HG02642 (cell line): Measurements from ENCODE around the gene PRDX3.
"Not testable (repeated sequence)": the region's sequence is repeated elsewhere in the genome, so short reads cannot be mapped to it uniquely, and the experiment has no call there.

Source experiments
- ATAC-seq: cut with Tn5 transposase; IDR thresholded peaks from one replicate; pipeline ENCODE4 v1.9.1; 2021; ENCODE audit warnings: mild to moderate bottlenecking; ENCODE audit not compliant: unreplicated experiment, poor library complexity

The PRDX3 gene

DNA sequence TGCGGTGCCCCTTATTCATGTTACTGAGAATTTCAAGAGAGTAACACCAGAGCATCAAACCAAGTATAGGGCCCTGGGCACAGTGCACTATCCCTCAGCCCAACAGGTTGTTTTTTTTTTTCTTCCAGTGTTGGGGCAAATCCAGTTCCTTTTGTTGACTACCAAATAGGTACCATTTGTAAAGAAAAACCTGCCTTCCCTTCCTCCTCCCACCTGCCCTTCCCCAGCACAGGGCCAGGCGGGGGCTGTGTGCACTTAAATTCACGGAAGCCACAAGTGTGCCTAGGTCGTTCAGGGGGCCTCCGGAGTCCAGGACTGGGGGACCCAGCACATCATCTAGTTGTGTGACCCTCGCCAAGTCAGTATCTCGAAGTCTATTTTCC lies 12.5 kb downstream of the PRDX3 start:
- peak; percentile 2 for ATAC-seq

DNA sequence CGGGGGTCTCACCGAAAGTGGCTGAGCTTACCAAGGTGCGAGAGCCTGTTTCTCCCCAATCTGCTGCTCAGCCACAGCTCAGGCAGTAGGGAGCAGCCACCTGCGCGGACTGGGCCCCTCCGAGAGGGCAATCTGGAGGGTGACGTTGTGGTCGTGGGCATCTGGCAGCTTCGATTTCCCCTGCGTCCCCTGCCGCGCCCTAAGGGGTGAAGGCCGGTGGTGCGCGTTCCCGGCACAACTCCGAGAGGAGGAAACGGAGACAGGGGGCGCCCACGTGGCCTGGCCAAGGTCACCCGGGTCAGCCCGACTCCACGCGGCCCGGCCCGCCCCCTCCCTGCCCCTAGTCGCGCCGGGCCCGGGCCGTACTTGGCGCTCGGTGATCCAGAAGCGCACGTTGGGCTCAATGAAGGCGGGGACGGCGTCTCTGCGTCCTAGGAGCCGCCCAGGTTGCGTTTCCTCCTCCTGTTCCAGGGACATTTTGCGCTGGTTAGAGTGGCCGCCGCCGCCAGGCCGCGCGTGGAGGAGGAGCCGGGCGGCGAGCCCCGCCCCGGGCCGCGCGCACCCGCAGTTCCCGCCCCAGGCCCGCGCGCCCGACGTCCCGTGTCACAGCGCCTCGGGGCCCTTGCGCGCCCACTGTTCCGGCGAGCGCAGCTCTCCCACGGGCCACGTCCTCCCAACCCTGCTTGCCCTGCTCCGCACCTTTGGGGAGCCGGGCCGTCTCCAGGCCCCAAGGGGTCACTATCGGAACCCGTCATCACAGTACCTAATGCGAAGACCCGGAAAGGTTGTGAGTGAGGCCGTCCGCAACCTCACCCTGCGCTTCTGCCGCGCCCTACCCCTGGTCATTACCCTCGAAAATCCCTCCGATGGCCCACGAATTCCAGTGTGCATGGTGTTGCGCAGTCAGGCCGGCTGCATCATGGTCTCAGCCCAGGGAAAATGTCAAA lies 13.2 kb downstream of the PRDX3 start, which contains the start of gene SFXN4:
Gene SFXN4, minus strand, starts transcription at position 544 of the 947 bp plus-strand sequence. Its CDS starts 67 bp downstream, at position 477.
- peak; percentile 90 for ATAC-seq

DNA sequence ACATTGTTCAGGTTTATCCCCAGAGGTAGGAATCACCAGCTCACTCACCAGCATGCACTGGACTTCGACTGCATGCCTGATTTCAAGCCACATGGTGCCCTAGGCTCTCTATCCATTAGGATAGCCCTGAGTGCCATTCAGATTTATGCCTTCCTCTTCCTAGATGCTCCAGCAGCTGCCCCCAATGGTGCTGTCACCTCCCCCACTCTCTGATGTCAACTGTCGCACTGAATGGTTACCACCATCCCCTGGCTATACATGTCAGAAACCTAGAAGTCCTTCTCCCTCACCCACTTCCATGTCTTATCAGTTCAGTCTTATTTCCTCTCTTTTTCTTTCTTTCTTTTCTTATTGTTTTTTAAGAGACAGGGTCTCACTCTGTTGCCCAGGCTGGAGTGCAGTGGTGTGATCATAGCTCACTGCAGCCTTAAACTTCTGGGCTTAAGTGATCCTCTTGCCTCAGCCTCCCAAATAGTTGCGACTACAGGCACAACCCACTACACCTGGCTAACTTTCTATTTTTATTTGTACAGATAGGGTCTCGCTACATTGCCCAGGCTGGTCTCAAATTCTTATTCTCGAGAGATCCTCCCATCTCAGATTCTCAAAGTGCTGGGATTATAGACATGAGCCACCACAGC lies 16.0 kb downstream of the PRDX3 start:
- ATAC-seq: no peak

DNA sequence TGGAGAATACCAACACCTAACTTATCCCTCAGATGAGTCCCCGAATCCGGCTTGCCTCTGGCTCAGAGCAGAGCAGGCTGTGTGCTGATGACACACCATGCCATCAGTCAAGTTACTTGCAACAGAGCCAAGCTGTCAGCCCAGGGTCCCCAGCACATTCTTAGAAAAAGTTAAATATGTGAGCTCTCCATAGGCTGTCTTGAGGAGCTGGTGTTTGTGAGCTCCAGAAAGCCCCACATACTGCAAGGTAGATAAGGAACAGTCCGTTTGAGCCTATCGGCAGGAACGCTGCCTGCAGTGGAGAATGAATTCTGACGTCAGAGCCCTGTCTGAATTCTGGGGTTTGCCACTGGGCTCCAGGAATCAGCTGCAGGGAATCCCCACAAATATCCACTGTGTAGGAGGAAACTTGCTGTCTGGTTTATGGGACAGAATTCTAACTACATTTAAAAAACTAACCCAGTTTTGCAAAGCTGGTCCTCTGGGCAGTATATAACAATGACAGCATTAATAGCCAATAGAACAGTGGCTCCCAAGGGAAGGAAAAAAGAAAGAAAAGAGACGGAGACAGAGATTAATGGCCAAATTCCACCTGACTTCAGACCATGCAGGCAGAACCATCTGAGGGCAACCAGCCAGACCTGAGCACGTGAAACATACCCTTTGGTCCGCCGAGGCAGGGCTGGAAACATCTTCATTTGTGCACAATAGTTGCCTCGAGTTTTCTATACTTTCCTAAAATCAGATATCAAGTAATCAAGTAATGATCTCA lies 16.7 kb downstream of the PRDX3 start:
- ATAC-seq: no peak

DNA sequence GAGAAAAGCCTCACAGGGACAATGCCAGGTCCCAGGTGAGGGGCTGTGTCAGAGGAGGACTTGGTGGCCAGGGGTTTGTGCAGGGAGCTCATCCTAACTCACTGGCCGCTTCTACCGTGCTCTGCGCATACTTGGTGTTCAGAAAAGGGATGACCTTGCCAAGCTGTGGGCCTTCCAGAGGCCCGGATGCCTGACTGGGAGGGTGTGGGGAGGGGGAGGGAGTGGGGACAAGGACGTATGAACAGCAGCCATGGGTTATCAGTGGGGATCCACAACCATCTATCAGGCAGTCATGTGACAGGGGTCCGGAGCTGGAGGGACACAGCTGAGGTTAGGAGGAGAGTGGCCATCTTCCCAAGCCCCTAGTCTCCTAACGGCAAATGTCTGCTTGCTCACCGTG lies 19.3 kb downstream of the PRDX3 start:
- ATAC-seq: no peak

DNA sequence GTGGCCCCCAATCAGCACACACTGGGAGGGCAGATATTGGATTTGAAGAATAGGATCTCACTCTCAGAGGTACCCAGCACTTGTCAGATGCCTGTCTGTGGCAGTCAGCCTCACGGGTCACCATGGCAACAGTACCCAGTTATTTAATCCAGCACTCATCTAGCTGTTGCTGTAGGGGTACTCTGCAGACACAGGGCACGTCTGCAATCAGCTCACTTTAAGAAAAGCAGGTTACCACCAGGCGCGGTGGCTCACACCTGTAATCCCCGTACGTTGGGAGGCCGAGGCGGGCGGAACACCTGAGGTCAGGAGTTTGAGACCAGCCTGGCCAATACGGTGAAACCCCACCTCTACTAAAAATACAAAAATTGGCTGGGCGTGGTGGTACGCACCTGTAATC lies 25.0 kb downstream of the PRDX3 start:
- ATAC-seq: no peak

DNA sequence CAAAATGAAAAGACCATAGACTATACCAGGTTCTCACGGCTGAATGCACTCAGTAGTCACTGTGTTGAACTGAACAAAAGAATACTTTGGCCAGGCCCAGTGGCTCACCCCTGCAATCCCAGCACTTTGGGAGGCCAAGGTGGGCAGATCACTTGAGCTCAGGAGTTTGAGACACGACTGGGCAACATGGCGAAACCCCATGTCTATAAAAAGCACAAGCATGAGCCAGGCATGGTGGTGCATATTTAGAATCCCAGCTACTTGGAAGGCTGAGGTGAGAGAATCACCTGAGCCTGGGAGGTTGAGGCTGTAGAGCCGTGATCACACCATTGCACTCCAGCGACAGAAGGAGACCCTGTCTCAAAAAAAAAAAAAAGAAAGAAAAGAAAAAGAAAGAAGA lies 25.6 kb downstream of the PRDX3 start:
- no peak for ATAC-seq

DNA sequence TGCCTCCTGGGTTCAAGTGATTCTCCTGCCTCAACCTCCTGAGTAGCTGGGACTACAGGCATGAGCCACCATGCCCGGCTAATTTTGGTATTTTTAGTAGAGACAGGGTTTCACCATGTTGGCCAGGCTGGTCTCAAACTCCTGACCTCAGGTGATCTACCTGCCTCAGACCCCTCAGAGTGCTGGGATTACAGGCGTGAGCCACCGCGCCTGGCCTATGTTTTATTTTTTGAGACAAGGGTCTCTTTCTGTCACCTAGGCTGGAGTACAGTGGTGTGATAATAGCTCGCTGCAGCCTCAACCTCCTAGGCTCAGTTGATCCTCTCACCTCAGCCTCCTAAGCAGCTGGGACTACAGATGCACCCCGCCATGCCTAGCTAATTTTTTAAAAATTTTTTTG lies 27.0 kb downstream of the PRDX3 start:
- not testable (repeated sequence) for ATAC-seq

DNA sequence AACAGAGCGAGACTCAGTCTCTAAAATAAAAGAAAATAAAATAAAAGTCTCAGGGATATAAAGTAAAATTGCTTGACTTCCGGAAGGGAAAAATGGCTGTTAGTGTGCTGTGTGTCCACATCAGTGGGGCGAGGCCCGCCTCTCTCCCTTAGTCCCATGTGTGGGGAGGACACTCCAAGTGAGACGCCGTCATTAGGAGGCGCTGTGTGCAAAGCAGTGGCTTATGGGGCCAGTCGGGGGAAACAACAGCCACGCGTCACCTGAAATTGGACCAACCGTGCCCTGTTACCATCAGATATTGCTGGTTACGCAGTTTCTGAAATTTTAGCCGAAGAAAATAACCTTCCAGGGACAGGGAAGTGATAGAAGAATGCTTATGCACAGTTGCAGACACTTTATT lies 28.9 kb downstream of the PRDX3 start:
- ATAC-seq: no peak

DNA sequence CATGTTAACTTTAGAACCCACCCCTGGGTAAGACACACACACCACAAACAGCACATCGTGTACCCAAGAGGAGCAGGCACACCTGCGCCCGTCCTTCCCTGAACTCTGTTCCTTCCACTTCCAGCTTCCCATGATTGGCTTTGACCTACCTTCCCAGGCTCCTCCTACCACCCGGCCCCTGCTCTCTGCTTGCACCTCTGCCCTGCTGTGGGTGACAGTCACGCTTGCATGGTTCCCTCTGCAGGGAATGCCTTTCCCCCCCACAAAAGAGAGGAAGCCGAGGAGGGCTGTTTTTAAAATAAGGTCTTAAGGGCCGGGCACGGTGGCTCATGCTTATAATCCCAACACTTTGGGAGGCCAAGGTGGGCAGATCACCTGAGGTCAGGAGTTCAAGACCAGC lies 29.5 kb downstream of the PRDX3 start:
- no peak for ATAC-seq

DNA sequence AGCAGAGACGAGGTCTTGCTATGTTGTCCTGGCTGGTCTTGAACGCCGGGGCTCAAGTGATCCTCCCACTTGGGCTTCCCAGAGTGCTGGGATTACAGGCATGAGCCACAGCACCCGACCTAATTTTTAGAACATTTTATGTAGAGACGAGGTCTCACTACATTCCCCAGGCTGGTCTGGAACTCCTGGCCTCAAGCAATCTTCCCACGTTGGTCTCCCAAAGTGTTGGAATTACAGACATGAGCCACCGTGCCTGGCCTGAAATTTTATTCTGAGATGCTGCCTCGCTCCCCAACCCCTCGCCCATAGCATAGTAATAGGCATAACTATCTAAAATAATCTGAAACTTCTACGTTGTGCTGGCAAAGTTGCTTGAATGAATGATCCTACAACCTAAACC lies 35.0 kb downstream of the PRDX3 start:
- no peak for ATAC-seq

DNA sequence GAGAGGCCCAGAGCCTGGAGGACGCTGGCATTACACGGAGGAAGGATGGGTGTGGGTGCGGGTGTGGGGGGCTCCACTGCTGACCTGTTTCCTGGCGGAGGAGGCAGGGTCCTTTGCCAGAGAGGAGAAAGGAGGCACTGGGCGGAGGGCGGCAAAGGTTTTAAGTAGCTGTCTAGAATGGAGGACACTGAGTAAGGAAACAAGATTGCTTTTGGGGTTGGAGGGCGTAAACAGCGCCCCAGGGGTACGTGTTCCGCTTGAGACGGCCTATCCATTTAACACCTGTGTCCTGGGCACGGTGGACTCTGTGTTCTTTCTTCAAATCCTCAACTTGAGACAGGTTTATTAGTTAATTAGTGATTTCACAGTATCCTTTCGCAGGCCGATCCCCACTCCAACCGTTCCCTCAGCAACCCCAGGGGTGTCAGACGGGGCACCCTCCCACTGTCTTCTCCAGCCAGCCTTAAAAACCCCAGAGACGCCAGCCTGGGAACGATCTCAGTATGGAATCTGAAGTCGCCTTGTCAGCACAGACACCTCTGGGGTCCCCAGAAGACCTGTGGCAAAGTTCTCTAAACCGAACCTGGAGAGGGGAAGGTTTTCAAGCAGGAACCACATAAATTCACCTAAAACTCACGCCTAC lies 37.9 kb downstream of the PRDX3 start:
- no peak for ATAC-seq

DNA sequence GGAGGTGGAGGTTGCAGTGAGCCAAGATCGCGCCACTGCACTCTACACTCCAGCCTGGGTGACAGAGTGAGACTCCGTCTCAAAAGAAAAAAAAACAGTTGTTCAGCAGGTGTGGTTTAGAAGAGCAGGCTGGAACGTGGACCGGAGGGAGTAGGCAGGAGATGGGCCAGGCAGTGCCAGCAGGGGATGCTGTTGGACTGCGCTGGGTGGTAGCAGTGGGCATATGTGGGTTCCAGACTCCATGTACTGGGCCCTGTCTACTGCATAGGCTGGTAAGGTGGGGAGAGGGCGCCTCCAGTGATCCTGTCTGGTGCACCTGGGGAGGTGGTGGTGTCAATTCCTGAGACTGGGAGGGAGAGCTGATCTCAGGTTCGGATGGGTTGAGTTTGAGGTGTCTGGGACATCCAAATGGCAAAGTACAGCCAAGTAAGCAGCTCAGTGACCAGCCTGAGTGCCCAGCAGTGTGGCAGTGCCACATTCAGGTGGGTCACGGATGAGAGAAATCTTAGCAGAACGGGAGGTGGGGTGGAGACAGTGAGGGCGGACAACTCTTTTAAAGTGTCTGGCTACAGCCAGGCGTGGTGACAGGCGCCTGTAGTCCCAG lies 39.0 kb downstream of the PRDX3 start:
- peak; percentile 47 for ATAC-seq

DNA sequence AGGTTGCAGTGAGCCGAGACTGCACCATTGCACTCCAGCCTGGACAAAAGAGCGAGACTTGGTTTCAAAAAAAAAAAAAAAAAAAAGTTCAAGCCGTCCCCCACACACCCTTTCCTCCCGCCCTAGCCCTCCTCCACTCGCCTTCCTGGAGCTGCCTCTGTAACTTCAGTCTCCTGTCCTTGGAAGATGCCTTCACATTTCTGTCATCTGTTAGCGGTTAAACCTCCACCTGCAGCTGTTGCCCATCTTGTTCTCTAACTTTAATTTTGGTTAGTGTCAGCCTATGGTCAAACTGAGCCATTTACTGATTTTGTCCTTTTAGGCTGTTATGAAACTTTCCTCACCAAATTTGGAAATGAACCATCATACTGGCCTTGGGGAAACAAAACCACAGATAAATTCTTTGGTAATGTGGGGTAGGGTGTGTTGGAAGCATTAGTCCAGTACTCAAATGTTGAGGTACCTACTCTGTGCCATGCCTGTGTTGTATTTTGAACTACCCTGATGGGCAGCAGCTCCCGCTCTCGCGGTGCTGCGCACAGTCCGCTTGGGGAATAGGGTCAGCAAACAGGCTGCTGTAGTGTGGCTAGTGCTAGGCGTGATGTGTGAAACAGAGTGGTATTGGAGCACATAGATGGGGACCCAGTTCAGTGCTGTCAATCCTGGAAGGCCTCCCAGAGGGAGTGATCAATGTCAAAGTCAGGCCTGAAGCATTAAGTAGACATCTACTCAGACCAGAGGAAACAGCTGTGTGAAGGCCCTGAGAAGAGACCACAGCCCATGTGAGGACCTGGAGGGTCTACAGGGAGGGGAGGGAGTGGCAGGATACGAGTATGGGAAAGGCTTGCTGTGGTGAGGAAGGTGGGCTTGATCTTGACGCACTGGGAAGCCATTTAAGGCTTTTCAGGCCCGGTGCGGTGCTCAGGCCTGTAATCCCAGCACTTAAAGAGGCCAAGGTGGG lies 40.0 kb downstream of the PRDX3 start:
- peak; percentile 11 for ATAC-seq

DNA sequence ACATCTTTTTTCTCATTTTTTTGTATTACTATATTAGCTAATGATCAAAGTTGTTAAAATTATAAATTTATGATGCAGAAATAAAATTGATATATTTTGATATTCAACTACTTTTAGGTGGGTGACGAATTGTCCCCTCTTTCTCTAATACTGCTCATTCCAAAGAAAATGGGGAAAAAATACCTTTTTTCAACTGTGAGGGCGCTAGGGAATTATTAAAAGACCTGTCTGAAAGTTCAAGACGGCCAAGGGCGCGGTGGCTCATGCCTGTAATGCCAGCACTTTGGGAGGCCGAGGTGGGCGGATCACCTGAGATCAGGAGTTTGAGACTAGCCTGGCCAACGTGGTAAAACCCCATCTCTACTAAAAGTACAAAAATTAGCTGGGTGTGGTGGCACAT lies 40.7 kb downstream of the PRDX3 start:
- ATAC-seq: not testable (repeated sequence)

DNA sequence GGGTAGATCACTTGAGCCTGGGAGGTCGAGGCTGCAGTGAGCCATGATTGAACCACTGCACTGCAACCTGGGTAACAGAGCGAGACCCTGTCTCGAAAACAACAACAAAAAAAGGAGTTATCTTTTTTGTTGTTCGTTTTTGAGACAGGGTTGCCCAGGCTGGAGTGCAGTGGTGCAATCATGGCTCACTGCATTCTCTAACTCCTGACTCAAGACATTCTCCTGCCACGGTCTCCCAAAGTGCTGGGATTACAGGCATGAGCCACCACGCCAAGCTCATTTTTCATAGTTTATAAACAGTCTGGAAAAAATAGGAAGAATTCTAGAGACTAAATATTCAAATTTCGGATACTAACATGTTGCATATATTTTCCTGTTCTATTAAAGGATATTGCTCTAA lies 42.5 kb downstream of the PRDX3 start:
- ATAC-seq: no peak

DNA sequence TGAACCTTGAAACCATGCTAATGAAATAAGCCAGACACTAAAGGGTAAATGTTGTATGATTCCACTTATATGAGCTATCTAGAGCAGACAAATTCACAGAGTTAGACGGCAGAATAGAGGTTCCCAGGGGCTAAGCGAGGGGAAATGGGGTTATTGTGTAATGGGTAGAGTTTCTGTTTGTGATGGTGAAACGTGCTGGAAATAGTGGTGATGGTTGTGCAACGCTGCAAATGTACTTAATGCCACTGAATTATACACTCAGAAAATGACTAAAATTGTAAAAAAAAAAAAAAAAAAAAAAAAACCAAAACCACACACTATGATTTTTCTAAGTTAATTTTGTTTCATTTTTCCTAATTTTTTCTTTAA lies 43.1 kb downstream of the PRDX3 start:
- no peak for ATAC-seq

DNA sequence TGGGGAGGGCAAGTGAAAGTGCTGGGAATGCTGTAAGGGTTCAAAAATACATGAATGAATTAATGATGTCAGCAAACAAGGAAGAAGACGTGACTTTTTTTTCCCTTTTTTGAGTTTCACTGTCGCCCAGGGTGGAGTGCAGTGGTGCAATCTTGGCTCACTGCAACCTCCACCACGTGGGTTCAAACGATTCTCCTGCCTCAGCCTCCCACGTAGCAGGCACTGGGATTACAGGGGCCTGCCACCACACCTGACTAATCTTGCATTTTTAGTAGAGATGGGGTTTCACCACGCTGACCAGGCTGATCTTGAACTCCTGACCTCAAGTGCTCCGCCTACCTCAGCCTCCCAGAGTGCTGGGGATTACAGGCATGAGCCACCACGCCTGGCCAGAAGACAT lies 44.7 kb downstream of the PRDX3 start:
- no peak for ATAC-seq
